GM15510 (cell line): ENCODE measurements around the gene ARHGAP25.

Source experiments
- POLR2A ChIP-seq: IDR thresholded peaks from 3 replicates; pipeline ENCODE4 v1.6.1; 2011; ENCODE audit warnings: borderline replicate concordance; ENCODE audit not compliant: insufficient read length; ENCODE audit errors: extremely low read depth

Gene ARHGAP25

GRCh38 chr2:68807821-68808266 is 73.2 kb downstream of the ARHGAP25 start:
- no peak for TF ChIP-seq POLR2A

DNA sequence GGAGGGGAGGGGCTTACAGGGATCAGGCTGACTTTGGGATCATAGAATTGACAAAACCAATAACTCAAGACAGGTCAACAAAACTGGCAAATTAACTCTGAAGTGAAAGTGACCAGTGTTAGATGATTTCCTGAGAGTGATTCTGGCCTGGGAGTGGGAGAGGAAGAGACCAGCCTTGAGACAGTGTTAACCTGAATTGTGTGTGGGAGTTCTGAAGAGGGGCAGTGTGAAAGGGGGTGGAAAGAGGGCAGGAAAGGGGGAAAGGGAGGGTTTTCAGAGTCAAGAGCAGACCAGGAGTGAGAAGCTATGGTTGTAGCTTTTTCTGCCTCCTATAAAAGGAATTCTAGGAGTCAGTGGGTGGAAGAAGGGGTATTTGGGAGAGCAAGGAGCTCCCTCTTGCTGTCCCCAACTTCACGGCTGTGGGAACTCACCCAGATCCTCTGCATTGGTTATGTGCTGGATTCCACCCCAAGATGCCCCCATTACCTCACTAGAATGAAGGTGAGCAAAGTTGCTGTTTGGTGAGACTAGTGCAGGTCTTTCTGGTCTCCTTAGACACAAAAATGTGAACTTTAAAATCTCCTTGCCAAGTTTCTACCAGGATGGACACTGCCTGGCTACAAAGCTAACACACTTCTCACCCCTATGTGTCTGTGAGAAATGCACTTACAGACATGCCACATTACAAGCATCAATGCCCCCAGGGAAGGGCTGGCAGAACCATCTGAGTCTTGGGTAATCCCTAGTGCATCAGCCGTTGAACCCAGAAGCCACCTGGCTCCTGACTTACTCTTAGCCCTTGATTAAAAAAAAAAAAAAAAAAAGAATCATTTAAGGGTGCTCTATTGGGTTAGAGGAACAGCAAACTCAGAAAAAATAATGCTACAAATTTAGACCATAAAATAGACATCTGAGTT is 75.0 kb downstream of the ARHGAP25 start:
- no peak for TF ChIP-seq POLR2A

GRCh38 chr2:68811364-68811763 is 76.8 kb downstream of the ARHGAP25 start:
- TF ChIP-seq POLR2A = no peak

- TF ChIP-seq POLR2A = no peak
These were observed 77.6 kb downstream of the ARHGAP25 start for GRCh38 chr2:68812251-68812650.

- no peak for TF ChIP-seq POLR2A
These were observed 79.0 kb downstream of the ARHGAP25 start for GRCh38 chr2:68813596-68813995.

GRCh38 chr2:68817306-68817705 is 82.7 kb downstream of the ARHGAP25 start:
- TF ChIP-seq POLR2A = no peak

- no peak for TF ChIP-seq POLR2A
These were observed 84.9 kb downstream of the ARHGAP25 start for GRCh38 chr2:68819556-68819955.

- no peak for TF ChIP-seq POLR2A
These were observed 87.7 kb downstream of the ARHGAP25 start for GRCh38 chr2:68822207-68822872.

DNA sequence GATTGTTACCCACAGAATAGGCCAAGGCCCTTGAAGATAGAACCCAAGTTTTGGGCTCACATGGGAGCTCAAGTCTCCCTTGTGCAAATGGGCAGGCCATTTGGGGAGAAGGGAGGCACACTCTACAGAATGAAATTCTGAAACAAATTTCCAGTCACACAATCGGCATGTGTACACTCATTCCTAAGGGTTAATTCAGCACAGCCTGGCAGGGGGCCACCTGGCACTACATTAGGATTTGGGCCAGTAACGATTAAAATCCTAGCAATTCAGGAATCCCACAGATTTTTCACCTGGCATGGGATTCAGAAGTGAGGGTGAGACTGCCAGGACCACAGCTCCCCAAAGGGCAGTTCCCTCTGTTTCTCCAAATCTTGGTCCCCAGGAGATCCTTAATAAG is 90.2 kb downstream of the ARHGAP25 start:
- TF ChIP-seq POLR2A = no peak

- TF ChIP-seq POLR2A = no peak
These were observed 91.3 kb downstream of the ARHGAP25 start for GRCh38 chr2:68825866-68826265.

GRCh38 chr2:68827666-68828065 is 93.1 kb downstream of the ARHGAP25 start:
- no peak for TF ChIP-seq POLR2A

DNA sequence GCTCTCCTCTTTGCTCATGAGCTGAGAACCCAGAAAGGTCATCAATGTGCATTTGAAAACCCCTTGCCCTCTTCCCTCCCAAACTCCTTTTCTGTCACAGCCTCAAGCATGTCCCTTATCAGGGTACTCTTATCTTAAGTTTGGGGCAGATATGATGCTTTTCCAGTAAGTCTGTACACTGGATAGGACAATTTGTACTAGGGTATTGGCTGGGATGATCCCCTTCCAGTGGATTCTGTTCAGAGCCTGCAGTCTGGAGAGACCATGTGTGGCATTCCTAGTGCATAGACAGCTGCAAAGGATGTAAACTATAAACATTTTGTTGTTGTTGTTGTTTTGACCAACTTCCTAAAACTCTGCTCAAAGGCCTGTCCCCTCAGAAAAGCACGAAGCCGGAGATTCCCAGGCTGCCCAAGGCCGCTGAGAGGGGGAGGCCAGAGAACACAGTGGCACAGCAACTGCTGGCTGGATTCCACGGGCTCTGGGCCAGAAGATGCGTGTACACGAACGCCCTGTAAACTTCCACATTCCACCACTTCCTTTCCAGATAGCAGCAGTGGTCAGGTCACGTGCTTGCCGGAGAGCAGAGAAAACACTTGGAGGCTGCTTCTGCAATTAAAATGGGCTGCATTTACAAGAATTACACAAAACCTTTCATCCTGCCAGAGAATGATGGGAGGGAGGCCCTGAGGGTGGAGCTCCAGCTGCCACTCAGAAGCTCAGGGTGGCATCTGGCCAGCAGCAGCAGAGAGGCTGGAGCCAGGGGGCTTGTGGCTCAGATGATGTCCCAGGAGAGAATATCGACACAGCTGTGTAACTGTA is 94.5 kb downstream of the ARHGAP25 start:
- no peak for TF ChIP-seq POLR2A

GRCh38 chr2:68829749-68830148 is 95.1 kb downstream of the ARHGAP25 start:
- no peak for TF ChIP-seq POLR2A

- TF ChIP-seq POLR2A = no peak
These were observed 97.1 kb downstream of the ARHGAP25 start for GRCh38 chr2:68831686-68832232.
